ENCODE results near the gene ADI1. TPM values are rescaled to one million over a fixed set of nuclear protein-coding genes. Genes with fewer than 3 reads are reported as not detected.

Gene ADI1
- total and polyA plus RNA-seq, 2 experiments from 2014 or later, result 15.3 to 65.9 TPM

GRCh38 chr2:3490191-3491170, 28.9 kb downstream of the ADI1 start:
- DNase-seq (ENCODE audit: low read depth in 1 of 2, low spot score in 1 of 2), result peak in 1 of 2 donors; percentile 43
- Histone ChIP-seq H3K4me1 (ENCODE audit: low read depth) (peaks cover 13% of the 10 kb centered on the region), H3K36me3 (no peaks in the 10 kb centered on the region), H3K4me3 (no peak overlapping the region), H3K27ac (peak overlapping the region; percentile 69), H3K27me3 (no peaks in the 10 kb centered on the region), H3K9me3 (ENCODE audit: low read depth) (no peaks in the 10 kb centered on the region)
- no peak for TF ChIP-seq CTCF (IDR thresholded peaks at IDR 0.05; ENCODE audit: low read depth, low read length)

GRCh38 chr2:3489764-3490115, 29.6 kb downstream of the ADI1 start:
- Histone ChIP-seq H3K27ac (peak overlapping the region; percentile 69), H3K36me3 (no peaks in the 10 kb centered on the region), H3K27me3 (no peaks in the 10 kb centered on the region), H3K4me1 (ENCODE audit: low read depth) (peaks cover 13% of the 10 kb centered on the region), H3K4me3 (no peak overlapping the region), H3K9me3 (ENCODE audit: low read depth) (no peaks in the 10 kb centered on the region)
- DNase-seq (ENCODE audit: low read depth in 1 of 2, low spot score in 1 of 2), result no peak
- TF ChIP-seq CTCF (IDR thresholded peaks at IDR 0.05; ENCODE audit: low read depth, low read length), result no peak

- peak overlapping the region; percentile 69 for H3K27ac ChIP-seq
- H3K36me3 ChIP-seq, result no peaks in the 10 kb centered on the region
- no peak for TF ChIP-seq CTCF (IDR thresholded peaks at IDR 0.05; ENCODE audit: low read depth, low read length)
- H3K4me1 ChIP-seq (ENCODE audit: low read depth), result peaks cover 10% of the 10 kb centered on the region
- H3K9me3 ChIP-seq (ENCODE audit: low read depth), result no peaks in the 10 kb centered on the region
- no peak overlapping the region for H3K4me3 ChIP-seq
- no peaks in the 10 kb centered on the region for H3K27me3 ChIP-seq
- no peak for DNase-seq (ENCODE audit: low read depth in 1 of 2, low spot score in 1 of 2)
Observed at GRCh38 chr2:3488855-3489763, 30.2 kb downstream of the ADI1 start.

- DNase-seq (ENCODE audit: low read depth in 1 of 2, low spot score in 1 of 2), result no peak
- Histone ChIP-seq H3K27ac (no peak overlapping the region), H3K36me3 (no peaks in the 10 kb centered on the region), H3K4me1 (ENCODE audit: low read depth) (peaks cover 3% of the 10 kb centered on the region), H3K4me3 (no peak overlapping the region), H3K9me3 (ENCODE audit: low read depth) (no peaks in the 10 kb centered on the region), H3K27me3 (no peaks in the 10 kb centered on the region)
- TF ChIP-seq CTCF (IDR thresholded peaks at IDR 0.05; ENCODE audit: low read depth, low read length), result no peak
Observed at GRCh38 chr2:3488061-3488531, 31.2 kb downstream of the ADI1 start.

GRCh38 chr2:3487432-3487831, 31.9 kb downstream of the ADI1 start:
- peaks cover 3% of the 10 kb centered on the region for H3K4me1 ChIP-seq (ENCODE audit: low read depth)
- H3K4me3 ChIP-seq, result no peak overlapping the region
- TF ChIP-seq CTCF (IDR thresholded peaks at IDR 0.05; ENCODE audit: low read depth, low read length), result no peak
- H3K27me3 ChIP-seq, result no peaks in the 10 kb centered on the region
- no peaks in the 10 kb centered on the region for H3K9me3 ChIP-seq (ENCODE audit: low read depth)
- no peak overlapping the region for H3K27ac ChIP-seq
- no peak for DNase-seq (ENCODE audit: low read depth in 1 of 2, low spot score in 1 of 2)
- no peaks in the 10 kb centered on the region for H3K36me3 ChIP-seq

Data from cardiac muscle cell (in vitro differentiated cells and primary cell).